ENCODE data around the gene ARID1B. TPM values are rescaled to one million over a fixed set of nuclear protein-coding genes. Genes with fewer than 3 reads are reported as not detected.

Gene ARID1B
- total RNA-seq, 1 experiment from 2014 or later: 13.9 TPM

DNA sequence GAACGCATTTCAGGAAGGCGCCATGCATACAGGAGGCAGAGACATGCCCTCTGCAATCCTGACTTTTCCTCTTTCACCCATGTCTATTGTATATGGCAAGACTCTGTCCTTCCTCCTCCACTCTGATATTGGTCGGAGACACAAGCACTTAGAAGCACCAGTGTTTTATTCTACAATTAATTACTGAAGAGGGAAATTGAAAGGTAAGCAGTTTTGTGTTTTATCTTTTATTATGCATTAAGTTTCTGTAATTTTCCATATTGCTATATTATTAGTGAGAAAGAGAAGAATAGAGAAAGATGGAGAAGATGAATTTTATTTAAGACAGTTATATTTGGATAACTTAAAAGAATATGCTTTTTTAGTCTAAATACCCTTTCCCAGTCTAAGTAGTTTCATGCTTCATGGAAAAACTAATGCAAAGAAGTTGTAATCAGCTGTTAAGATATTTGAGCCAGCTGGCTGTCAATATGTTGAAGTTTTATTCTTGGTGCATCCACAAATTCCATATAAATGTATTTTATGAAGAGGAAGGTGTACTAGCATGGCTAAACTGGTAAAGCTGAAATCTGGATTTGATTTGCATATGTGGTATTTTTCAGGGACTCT lies 13.6 kb downstream of the ARID1B start:
- Histone ChIP-seq H3K27me3 (replicated peaks) (no peaks in the 10 kb centered on the region), H3K36me3 (0 out of 2 replicates have a peak, but pooled peaks cover 3% of the 10 kb centered on the region), H3K27ac (no peak overlapping the region), H3K9me3 (replicated peaks) (no peaks in the 10 kb centered on the region), H3K4me1 (replicated peaks) (peaks cover 6% of the 10 kb centered on the region; the same call in 1 of the 2 replicates), H3K4me3 (no peak overlapping the region)
- DNase-seq (ENCODE audit: low read depth in 1 of 2, low spot score in 2 of 2): no peak

DNA sequence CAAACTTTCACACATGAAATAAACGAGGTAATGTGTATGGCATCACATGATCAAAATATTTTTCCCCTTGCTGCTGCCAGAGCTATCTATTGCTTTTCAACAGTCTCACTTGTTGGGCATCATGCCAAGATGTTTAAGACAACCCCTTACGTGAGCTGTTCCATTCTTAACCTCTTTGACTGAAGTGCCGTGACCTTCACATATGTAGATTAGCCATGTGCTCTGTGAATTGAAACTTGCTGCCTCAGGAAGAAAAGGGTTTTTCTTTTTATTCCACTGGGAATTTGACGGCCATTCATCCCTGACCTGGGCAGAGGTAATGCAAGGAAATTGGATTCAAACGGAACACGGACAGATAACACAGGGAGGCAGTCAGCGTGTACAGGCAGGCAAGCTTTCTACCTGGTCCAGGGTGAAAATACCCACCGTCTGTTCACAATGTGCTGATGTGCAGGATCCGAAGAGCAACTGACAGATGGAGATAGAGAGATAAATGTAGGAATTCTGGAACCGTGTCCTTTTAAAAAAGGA lies 14.2 kb downstream of the ARID1B start:
- no peak overlapping the region for H3K4me3 ChIP-seq
- 0 out of 2 replicates have a peak, but pooled peaks cover 3% of the 10 kb centered on the region for H3K36me3 ChIP-seq
- no peak overlapping the region for H3K27ac ChIP-seq
- H3K4me1 ChIP-seq (replicated peaks): peaks cover 6% of the 10 kb centered on the region; the same call in 1 of the 2 replicates
- H3K9me3 ChIP-seq (replicated peaks): no peaks in the 10 kb centered on the region
- DNase-seq (ENCODE audit: low read depth in 1 of 2, low spot score in 2 of 2): no peak
- H3K27me3 ChIP-seq (replicated peaks): no peaks in the 10 kb centered on the region

DNA sequence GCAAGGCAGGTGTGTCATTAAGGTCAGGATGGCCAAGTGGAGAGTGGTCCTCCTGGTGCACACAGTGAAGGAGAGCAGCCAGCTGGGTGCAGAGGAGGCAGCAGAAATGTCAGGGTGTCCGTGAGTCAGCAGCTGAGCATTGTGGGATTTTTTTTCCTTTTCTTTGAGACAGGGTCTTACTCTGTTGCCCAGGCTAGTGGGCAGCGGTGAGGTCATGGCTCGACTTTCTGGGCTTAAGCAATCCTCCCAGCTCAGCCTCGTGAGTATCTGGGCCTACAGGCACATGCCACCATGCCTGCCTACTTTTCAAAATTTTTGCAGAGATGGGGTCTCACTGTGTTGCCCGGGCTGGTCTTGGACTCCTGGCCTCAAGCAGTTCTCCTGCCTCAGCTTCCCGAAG lies 16.0 kb downstream of the ARID1B start:
- H3K9me3 ChIP-seq (replicated peaks): no peaks in the 10 kb centered on the region
- H3K4me1 ChIP-seq (replicated peaks): peaks cover 6% of the 10 kb centered on the region; the same call in 1 of the 2 replicates
- H3K4me3 ChIP-seq: no peak overlapping the region
- no peak for DNase-seq (ENCODE audit: low read depth in 1 of 2, low spot score in 2 of 2)
- no peak overlapping the region for H3K27ac ChIP-seq
- no peaks in the 10 kb centered on the region for H3K36me3 ChIP-seq
- no peaks in the 10 kb centered on the region for H3K27me3 ChIP-seq (replicated peaks)

DNA sequence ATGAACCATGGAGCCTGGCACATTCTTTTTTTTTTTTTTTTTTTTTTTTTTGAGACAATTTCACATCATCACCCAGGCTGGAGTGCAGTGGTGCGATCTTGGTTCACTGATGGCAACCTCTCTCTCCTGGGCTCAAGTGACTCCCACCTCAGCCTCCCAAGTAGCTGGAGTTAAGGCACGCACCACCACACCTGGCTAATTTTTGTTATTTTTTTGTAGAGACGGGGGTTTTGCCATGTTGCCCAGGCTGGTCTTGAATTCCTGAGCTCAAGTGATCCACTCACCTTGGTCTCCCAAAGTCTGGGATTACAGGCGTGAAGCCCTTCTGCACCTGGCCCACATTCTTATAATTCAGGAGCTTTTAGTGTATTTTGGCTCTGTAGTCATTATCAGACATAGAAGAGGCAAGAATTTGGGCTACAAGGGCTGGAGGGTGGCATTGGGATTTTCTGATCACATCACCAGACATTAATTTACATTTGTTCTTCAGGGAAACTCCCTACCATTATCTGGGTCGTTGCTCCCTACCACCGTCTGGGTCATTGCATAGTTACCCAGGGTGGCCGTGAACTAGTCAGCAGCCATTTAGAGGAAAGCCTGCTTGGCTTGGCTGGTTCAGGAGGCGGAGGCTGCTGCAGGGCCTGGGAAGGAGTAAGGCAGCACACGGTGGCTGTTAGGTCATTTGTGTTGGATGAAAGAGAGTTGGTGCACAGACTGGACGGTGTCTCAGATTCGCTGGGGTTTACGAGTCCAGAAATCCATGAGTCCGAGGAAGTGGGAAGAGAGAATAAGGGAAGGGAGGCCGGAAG lies 17.6 kb downstream of the ARID1B start:
- Histone ChIP-seq H3K9me3 (replicated peaks) (no peaks in the 10 kb centered on the region), H3K4me1 (replicated peaks) (peaks cover 6% of the 10 kb centered on the region; the same call in 1 of the 2 replicates), H3K36me3 (no peaks in the 10 kb centered on the region), H3K27me3 (replicated peaks) (no peaks in the 10 kb centered on the region), H3K27ac (no peak overlapping the region), H3K4me3 (no peak overlapping the region)
- DNase-seq (ENCODE audit: low read depth in 1 of 2, low spot score in 2 of 2): no peak

DNA sequence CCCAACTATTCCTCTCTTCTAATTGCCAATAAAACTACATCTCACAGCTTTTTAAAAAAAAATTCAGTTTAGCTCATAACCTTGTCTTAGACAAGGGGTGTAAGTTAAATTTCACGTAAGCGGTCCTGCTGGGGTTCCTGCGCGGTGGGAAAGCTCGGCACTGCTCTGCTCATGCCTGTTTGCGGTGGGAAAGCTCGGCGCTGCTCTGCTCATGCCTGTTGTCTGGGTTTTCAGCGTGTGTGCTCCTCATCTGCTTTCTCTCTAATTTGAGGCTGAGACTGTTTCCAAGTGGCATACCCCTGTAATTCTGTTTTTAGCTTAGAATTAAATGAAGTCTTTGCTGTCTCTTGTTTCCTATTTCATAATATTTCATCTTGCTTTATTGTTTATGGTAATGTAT lies 18.6 kb downstream of the ARID1B start:
- Histone ChIP-seq H3K36me3 (no peaks in the 10 kb centered on the region), H3K4me1 (replicated peaks) (peaks cover 6% of the 10 kb centered on the region; the same call in 1 of the 2 replicates), H3K27me3 (replicated peaks) (no peaks in the 10 kb centered on the region), H3K27ac (no peak overlapping the region), H3K9me3 (replicated peaks) (no peaks in the 10 kb centered on the region), H3K4me3 (peak overlapping the region; percentile 24)
- DNase-seq (ENCODE audit: low read depth in 1 of 2, low spot score in 2 of 2): no peak

DNA sequence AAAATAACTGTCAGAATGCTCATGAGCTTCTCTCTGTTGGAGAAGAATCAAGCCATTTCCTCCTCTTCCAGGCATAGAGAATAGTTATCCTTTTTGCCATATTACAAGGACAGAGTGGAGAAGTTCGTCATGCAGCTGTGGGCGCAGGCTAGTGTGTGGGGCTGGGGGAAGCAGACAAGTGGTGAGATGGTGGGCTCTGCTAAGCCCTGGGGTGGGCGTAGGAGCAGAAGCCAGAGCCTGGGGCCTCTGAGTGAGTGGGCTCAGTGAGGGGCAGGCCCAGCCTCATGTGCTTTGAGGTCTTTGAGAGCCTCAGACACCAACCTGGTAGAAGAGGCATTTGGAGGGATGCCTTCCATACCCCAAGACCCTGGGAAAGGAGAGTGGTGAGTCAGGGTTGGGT lies 19.4 kb downstream of the ARID1B start:
- Histone ChIP-seq H3K27ac (no peak overlapping the region), H3K27me3 (replicated peaks) (no peaks in the 10 kb centered on the region), H3K4me1 (replicated peaks) (peaks cover 6% of the 10 kb centered on the region; the same call in 1 of the 2 replicates), H3K4me3 (no peak overlapping the region), H3K9me3 (replicated peaks) (no peaks in the 10 kb centered on the region), H3K36me3 (no peaks in the 10 kb centered on the region)
- DNase-seq (ENCODE audit: low read depth in 1 of 2, low spot score in 2 of 2): no peak

DNA sequence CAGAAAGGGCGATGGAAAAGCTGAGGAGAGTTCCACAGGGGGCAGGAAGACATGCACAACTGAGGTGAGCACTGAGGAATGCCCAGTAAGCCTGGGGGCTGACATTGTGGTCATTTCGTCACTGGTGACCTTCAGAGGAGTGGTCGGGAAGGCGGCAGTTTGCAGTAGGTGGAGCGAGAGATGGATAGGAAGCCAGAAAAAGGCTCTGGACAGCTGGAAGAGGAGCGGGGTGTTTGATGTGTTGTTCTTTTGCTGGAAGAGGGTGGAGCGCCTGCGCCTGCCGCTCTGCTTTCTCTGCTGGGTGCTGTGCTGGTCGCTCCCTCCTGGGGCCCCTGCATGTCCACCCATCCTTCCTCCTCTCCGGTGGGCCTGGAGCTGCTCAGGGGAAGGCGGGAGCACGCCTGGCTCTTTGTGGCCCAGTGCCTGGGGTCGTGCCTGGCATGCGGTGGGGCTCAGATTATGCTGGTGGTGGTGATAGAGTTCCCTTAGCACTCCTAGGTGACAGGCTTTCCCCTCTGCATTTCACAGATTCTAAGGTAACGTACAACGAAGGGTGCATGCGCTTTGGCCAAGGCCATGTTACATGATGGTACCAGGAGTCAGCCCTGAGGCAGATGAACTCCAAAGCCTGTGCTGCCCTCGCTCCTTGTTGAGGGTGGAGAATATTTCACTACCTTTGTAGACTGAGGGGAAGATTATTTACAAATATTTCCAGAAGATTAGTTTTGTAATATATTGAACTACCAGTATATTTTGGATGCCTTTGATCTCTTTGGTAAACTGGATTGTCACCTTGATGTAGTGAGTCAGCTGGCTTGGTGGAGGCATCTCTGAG lies 20.9 kb downstream of the ARID1B start:
- Histone ChIP-seq H3K36me3 (no peaks in the 10 kb centered on the region), H3K27me3 (replicated peaks) (no peaks in the 10 kb centered on the region), H3K4me3 (no peak overlapping the region), H3K9me3 (replicated peaks) (no peaks in the 10 kb centered on the region), H3K4me1 (replicated peaks) (peaks cover 6% of the 10 kb centered on the region; the same call in 1 of the 2 replicates), H3K27ac (no peak overlapping the region)
- DNase-seq (ENCODE audit: low read depth in 1 of 2, low spot score in 2 of 2): no peak

DNA sequence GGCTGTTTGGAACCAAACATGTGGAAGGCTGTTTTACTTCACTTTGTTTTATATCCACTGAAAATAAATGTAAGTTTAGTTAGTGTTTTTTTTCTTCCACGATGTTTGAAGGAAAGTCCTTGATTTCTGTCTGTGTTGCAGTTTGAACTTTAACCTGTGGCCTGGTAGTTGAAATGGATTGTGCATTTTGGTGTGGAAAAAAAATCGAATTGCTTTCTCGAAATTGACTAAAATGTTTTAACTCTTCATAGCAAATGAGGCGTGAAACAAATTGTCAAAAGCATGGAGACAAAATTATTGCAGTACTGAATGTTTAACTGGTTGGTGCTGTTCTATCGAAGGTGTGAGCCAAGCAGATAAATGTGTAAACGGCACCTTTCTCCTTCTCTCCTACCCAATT lies 24.5 kb downstream of the ARID1B start:
- no peaks in the 10 kb centered on the region for H3K27me3 ChIP-seq (replicated peaks)
- no peak overlapping the region for H3K27ac ChIP-seq
- no peaks in the 10 kb centered on the region for H3K4me1 ChIP-seq (replicated peaks)
- no peaks in the 10 kb centered on the region for H3K9me3 ChIP-seq (replicated peaks)
- DNase-seq (ENCODE audit: low read depth in 1 of 2, low spot score in 2 of 2): no peak
- H3K4me3 ChIP-seq: no peak overlapping the region
- no peaks in the 10 kb centered on the region for H3K36me3 ChIP-seq

DNA sequence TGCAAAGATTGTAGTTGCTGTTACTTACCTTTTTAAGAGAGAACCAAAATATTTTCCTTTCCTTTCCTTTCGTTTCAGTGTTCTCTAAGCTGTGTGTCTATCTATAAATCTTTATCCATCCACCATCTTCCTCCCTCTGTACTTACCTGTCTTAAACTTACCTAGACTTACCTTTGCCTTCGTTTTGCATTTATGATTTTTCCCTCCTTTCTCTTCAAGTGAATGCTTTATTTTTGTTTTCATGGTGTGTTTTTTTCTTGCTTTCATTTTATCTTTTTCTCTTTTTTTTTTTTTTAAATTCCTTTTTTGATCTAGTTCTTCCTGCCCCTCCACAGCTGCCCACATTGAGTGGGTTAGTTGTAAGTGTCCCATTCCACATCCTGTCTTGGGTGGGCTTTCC lies 26.2 kb downstream of the ARID1B start:
- H3K4me1 ChIP-seq (replicated peaks): 0 out of 2 replicates have a peak, but pooled peaks cover 6% of the 10 kb centered on the region
- H3K36me3 ChIP-seq: no peaks in the 10 kb centered on the region
- no peaks in the 10 kb centered on the region for H3K9me3 ChIP-seq (replicated peaks)
- H3K27ac ChIP-seq: no peak overlapping the region
- DNase-seq (ENCODE audit: low read depth in 1 of 2, low spot score in 2 of 2): no peak
- H3K4me3 ChIP-seq: no peak overlapping the region
- no peaks in the 10 kb centered on the region for H3K27me3 ChIP-seq (replicated peaks)

DNA sequence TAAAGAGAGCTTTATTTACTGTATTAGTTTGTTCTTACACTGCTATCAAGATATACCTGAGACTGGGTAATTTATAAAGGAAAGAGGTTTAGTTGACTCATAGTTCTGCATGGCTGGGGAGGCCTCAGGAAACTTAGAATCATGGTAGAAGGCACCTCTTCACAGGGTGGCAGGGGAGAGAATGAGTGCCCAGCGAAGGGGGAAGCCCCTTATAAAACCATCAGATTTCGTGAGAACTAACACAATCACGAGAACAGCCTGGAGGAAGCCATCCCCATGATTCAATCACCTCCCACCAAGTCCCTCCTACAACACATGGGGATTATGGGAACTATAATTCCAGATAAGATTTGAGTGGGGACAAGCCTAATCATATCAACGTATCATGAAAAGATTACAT lies 27.2 kb downstream of the ARID1B start:
- H3K9me3 ChIP-seq (replicated peaks): no peaks in the 10 kb centered on the region
- no peaks in the 10 kb centered on the region for H3K36me3 ChIP-seq
- DNase-seq (ENCODE audit: low read depth in 1 of 2, low spot score in 2 of 2): no peak
- H3K4me1 ChIP-seq (replicated peaks): 0 out of 2 replicates have a peak, but pooled peaks cover 7% of the 10 kb centered on the region
- no peak overlapping the region for H3K27ac ChIP-seq
- H3K4me3 ChIP-seq: no peak overlapping the region
- H3K27me3 ChIP-seq (replicated peaks): no peaks in the 10 kb centered on the region

DNA sequence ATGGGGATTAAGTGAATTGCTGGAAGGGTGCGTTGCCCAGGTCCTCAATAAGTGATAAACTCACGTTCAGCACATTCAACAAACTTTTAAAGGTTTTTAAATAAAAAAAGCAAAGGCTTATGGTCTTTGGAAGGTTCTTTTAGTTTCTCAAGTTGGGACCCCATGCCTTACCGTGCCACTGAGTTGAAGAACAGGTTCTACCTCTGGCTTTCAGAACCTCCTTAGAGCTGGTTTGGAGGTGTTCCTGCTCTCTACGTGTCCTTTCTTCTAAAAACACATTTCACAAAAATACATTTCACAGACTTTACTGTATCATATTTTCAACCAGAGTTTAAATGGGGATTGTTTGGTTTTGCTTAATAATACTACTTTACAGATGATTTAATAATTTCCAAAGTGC lies 29.0 kb downstream of the ARID1B start:
- Histone ChIP-seq H3K4me3 (no peak overlapping the region), H3K27me3 (replicated peaks) (no peaks in the 10 kb centered on the region)
- no peak for DNase-seq (ENCODE audit: low read depth in 1 of 2, low spot score in 2 of 2)

DNA sequence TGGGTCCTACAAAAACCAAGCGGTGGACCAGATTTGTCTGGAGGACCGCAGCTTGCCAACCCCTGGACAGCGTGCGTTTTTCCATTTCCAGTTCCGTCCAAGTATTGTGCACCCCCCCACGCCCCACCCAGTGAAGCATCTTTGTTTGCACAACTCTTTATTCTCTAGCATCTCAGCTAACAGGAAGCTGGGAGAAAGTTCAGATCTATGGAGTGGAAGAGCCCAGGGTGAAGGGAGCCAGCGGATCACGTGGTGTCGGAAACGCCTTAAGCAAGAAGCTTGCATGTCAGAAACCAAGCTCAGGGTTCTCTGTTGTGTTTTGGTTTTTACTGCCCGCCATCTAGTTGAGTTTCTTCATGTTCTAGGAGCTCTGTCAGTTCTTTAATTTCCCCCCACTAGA lies 29.9 kb downstream of the ARID1B start:
- Histone ChIP-seq H3K4me3 (no peak overlapping the region), H3K27ac (no peak overlapping the region)

More for the DNA sequence above, 29.0 kb downstream of the ARID1B start:
- H3K4me1 ChIP-seq (replicated peaks): 0 out of 2 replicates have a peak, but pooled peaks cover 7% of the 10 kb centered on the region
- H3K36me3 ChIP-seq: no peaks in the 10 kb centered on the region
- no peak overlapping the region for H3K27ac ChIP-seq
- H3K9me3 ChIP-seq (replicated peaks): no peaks in the 10 kb centered on the region

DNA sequence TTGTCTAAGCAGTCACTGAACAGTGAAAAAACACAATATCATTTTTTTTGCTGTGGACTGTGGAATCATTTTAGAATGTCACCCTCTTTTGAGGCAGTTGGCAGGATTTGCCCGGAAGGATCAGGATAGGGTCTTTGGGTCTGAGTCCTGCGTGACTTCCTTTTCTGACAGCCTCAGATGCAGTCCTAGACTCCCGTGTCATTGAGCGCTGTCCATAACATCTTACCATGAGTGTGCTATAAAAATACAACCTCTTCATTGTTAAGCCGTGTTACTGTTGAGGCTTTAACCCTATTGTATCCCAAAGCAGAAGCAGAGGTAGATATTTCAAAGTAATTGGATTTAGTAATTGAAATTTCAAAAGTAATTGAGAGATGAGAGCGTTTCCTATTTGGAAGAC lies 30.6 kb downstream of the ARID1B start:
- no peaks in the 10 kb centered on the region for H3K36me3 ChIP-seq
- H3K27ac ChIP-seq: no peak overlapping the region
- H3K9me3 ChIP-seq (replicated peaks): no peaks in the 10 kb centered on the region
- H3K27me3 ChIP-seq (replicated peaks): no peaks in the 10 kb centered on the region
- DNase-seq (ENCODE audit: low read depth in 1 of 2, low spot score in 2 of 2): no peak
- H3K4me1 ChIP-seq (replicated peaks): 0 out of 2 replicates have a peak, but pooled peaks cover 7% of the 10 kb centered on the region
- H3K4me3 ChIP-seq: no peak overlapping the region

More for the DNA sequence above, 29.9 kb downstream of the ARID1B start:
- no peaks in the 10 kb centered on the region for H3K9me3 ChIP-seq (replicated peaks)
- no peaks in the 10 kb centered on the region for H3K36me3 ChIP-seq
- H3K27me3 ChIP-seq (replicated peaks): no peaks in the 10 kb centered on the region
- H3K4me1 ChIP-seq (replicated peaks): 0 out of 2 replicates have a peak, but pooled peaks cover 7% of the 10 kb centered on the region
- DNase-seq (ENCODE audit: low read depth in 1 of 2, low spot score in 2 of 2): no peak
